HTR-8/SVneo (cell line): ENCODE results near the gene EIF3L.

Experiments
- DNase-seq: peaks from one replicate; pipeline ENCODE4 v3.0.0; 2011; ENCODE audit warnings: low spot score, mixed read lengths; ENCODE audit not compliant: insufficient read length
- FAIRE-seq: peaks from 2 replicates; lab custom pipeline; 2011; peaks lifted over from hg19 to GRCh38; lab: Jason Lieb, UNC

Gene EIF3L

DNA sequence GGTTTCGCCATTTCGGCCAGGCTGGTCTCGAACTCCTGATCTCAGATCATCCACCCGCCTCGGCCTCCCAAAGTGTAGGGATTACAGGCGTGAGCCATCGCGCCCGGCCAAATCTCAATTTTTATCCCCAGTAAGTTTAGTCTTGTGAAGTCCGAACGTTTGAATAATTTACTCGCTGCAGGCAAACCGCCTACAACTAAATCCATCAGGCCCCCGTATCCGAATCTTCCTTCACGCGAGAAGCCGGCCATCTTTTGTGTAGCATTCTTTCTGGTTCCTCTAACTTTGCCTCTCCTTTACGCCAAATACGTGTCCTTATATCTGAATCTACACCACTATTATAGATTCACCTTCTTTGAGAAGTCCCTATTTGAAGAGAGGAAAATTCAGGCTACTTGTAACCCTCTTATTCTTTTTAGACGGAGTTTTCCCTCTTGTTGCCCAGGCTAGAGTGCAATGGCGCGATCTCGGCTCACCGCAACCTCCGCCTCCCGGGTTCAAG, 581 bp upstream of the EIF3L start:
- DNase-seq (no peak), FAIRE-seq (no peak)

GRCh38 chr22:37850801-37851200, 1.6 kb downstream of the EIF3L start:
- FAIRE-seq (no peak), DNase-seq (no peak)

- DNase-seq (no peak), FAIRE-seq (no peak)
Observed at GRCh38 chr22:37852418-37852817, 3.2 kb downstream of the EIF3L start.

- FAIRE-seq: no peak
- DNase-seq: no peak
Observed at GRCh38 chr22:37854946-37855345, 5.7 kb downstream of the EIF3L start.

DNA sequence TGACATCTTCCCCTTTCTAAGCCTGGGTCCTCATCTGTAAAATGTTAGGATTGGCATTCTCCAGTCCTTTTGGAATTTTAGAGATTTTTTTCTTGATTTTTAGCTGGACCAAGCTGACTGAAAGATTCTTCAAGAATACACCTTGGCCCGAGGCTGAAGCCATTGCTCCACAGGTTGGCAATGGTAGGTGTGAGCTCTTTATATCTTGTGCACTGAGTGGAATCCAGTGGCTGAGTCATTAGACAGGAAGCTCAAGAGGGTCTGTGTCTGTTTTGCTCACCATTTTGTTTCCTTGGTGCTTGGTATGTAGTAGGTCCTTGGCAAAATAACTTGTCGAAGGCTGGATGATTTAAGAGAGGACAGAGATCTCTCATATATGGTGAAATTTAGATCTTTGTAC, 6.2 kb downstream of the EIF3L start:
- DNase-seq: no peak
- no peak for FAIRE-seq

GRCh38 chr22:37860796-37861421, 11.7 kb downstream of the EIF3L start:
- FAIRE-seq (no peak), DNase-seq (no peak)

DNA sequence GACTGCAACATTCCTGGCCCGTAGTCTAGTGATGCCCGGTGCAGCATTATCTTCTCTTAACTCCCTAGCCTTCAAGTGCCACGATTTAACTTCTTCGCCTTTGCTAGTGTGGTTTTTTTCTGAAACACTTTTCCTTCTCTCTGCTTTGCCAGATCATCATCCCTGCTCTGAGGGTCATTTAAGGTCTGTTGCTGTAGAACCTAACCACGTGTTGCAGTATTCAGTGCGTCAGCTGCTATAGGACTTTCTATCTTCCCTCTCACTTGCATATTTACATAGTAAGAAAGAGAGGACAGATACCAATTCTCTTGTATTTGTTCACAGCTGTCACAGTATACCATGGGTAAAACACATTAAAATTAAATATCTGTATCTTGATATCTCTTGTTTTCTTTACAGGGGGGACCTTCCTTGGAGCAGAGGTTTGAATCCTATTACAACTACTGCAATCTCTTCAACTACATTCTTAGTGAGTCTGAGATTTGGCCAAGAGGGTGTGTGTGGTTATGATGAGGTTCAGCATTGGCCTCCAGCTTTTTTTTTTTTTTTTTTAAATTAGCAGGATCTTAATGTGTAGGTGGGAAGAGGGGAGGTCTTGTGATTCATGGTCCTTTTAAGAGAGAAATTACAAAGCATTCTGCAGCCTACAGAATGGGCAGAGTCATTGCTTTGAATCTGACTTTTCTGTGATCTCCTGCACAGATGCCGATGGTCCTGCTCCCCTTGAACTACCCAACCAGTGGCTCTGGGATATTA, 13.5 kb downstream of the EIF3L start:
- FAIRE-seq: no peak
- no peak for DNase-seq

DNA sequence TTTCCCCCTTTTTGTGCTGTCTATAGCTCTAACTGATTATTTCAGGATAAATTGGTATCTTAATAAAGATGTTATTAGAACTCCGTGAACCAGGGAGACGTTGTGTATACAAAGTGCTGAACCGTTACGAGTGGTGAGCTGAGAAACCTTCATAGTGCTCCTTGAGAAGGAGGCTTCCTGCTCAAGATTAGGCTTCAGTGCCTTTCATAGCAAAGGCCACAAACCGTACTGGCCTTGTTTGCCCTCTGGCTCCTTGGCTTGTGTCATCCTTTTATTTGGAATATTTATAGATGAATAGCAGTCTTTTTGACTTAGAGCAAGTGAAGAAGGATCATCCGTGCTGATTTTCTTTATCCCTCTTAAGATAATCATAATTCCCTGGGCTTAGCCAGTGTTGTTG, 16.3 kb downstream of the EIF3L start:
- FAIRE-seq (no peak), DNase-seq (no peak)

DNA sequence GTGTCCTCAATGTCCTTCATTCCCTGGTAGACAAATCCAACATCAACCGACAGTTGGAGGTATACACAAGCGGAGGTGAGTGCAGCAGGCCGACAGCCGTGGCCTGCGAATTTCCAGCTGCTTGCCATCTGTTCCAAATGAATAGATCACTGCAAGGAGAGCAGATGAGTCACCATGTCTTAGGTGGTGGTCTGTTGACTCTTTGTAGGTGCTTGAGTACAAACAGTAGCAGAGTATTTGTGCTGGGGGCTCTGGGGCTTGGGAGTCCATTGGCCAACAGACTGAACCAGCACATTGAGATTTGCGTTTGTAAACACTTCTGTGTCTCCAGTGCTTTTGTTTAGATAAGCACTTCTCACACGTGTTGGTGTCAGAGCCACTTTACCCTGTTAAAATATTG, 21.1 kb downstream of the EIF3L start:
- DNase-seq (no peak), FAIRE-seq (no peak)

DNA sequence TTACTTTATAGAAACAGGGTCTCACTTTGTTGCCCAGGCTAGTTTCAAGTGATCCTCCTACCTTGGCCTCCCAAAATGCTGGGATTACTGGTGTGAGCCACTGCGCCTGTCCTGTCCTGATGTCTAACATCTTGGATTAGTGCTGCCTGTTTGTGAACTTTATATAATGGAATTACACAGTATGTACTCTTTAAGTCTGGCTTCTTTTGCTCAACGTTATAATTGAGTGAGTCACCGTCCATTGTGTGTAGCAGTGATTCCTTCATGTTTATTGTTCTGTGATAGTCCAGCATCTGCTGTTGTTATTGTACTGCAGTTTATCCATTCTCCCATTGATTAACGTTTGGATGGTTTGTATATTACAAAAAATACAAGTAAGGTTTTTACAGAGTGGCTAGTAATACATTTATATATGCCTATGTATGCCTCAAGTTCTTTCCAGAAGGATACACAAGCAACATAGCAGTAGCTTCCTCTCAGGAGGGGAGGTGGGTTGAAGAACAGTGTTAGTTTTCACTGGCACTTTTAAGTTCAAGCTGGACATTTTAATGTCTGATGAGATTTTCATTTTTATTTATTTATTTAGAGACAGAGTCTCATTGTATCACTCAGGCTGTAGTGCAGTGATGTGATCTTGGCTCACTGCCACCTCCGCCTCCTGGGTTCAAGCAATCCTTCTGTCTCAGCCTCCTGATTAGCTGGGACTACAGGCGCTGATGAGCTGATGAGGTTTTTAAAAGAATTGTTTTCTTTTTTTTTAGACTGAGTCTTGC, 31.6 kb downstream of the EIF3L start:
- DNase-seq (no peak), FAIRE-seq (no peak)

- FAIRE-seq (no peak), DNase-seq (no peak)
Observed at GRCh38 chr22:37884420-37884819, 35.2 kb downstream of the EIF3L start.

GRCh38 chr22:37887584-37888378, 38.6 kb downstream of the EIF3L start:
- DNase-seq: no peak
- FAIRE-seq: no peak

DNA sequence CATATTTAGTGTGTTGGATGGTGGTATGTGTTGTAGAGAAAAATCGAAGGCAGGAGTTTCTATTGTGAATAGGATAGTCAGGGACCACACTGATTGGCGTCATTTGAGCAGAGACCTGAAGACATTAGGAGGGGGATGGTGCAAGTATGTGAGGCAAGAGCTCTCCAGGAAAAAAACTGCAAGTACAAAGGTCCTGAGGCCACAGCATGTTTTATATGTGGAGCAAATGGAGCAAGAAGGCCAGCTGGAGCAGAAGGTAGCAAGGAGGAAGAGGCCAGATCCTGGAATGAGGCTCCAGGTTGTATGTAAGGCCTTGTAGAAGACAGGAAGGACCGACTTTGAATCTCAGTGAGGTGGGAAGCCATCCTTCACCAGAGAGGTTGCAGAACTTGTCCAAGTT, 42.7 kb downstream of the EIF3L start:
- DNase-seq (no peak), FAIRE-seq (no peak)

DNA sequence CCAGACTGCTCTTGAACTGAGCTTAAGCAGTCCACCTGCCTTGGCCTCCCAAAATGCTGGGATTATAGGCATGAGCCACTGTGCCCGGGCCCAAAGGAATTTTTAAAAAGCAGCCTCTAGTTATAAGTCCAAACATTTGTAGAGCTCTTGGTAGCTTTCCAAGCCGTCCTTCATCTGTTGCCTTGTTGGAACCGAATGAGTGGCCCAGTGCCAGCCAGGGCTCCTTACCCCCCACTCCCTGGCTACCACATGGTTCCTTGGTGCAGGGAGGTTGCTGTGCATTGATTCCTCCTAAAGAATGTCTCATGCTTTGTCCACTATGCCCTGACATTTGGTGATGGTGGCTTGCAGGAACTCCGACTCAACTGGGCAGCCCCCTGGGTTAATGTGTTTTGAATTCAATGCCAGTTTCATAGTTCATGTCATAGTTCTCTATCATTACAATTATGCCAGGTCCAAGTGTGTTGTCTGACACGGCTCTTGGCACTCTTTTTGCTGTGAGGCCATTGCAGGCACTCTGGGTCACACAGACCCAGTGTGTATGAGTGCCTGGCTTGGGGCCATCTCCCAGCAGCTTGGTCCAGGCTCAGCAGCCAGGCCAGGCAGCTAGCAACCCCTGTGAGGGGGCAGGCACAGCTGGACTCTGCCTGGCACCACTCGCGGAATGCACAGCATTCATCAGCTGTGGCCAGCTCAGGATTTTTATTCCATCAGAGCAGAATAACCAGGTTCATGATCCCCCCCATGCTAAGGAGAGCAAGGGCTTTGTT, 43.5 kb downstream of the EIF3L start:
- no peak for DNase-seq
- FAIRE-seq: no peak

- FAIRE-seq: no peak
Observed at GRCh38 chr22:37893583-37893983, 44.4 kb downstream of the EIF3L start.

DNA sequence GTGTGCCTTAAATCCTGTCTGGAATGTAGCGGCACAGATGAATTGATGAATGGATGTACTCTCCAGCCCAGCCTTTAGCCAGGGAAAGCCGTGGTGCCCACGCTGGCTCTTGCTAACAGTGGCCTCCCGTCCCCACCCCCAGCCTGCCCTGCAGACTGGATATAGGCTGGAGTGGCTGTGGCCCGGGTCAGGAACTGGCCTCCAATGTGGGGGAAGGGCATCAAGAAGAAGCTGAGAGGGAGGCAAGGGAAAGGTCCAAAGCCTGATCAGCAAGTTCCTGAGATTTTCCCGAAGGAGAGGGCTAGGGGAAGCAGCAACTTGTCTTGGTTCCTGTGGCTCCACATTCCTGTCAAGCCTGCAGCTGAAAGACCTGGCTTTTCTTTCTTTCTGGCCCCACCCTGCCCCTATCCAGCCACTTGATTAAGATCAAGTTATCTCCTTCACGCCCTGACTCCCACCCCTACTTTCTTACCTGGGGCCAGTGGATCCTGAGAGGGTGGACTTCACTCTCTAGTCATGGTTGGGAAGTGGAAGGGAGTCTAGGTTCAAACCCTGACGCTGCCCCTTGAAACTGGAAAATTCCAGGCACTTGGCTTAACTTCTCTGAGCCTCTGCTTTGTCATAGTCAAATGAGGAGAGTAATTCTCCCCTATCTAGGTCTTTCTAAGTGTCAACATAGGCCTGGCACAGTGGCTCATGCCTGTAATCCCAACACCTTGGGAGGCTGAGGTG, 45.9 kb downstream of the EIF3L start:
- DNase-seq (no peak), FAIRE-seq (no peak)

More at GRCh38 chr22:37893583-37893983, 44.4 kb downstream of the EIF3L start:
- no peak for DNase-seq

- no peak for FAIRE-seq
- DNase-seq: no peak
Observed at GRCh38 chr22:37896181-37896592, 47.0 kb downstream of the EIF3L start.

DNA sequence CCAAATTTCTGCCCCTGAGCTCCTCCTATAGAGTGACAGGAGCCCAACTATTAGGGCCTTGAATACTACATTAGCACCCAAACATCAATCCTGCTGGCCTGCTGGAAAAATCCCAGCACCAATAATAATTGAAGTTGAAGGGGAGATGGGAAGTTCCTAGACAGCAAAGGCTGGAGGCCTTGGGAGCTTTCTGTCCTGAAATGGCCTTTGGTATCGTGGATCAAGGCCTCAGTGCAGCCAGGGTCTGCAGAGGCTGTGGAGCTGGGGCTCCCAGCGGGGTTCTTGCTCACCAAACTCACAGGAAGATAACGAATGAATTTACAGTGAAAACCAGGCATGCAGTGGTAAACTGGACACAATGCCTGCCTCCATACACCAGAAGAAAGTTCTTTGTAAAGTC, 47.7 kb downstream of the EIF3L start:
- FAIRE-seq: no peak
- DNase-seq: no peak

DNA sequence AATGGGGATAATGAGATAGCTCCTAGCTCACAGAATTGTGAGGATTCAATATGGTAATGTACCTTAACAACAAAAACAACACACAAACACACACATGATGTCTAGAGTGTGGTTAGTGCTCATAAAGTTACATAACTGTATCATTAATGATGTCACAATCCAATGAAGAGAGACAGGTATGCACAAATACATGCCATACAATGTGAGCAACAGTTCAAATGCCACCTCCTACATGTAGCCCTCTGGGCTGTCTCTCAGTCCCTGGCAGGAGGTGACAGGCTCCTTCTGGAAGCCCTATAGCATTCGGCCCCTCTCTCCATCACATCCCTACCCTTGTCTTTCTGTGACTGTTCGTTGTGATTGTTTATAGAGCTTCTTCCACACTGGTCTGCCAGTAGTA, 48.6 kb downstream of the EIF3L start:
- no peak for DNase-seq
- FAIRE-seq: no peak
